ENCODE results near the gene MED26. TPM values are rescaled to one million over a fixed set of nuclear protein-coding genes. Genes with fewer than 3 reads are reported as not detected.

Gene MED26, protein sequence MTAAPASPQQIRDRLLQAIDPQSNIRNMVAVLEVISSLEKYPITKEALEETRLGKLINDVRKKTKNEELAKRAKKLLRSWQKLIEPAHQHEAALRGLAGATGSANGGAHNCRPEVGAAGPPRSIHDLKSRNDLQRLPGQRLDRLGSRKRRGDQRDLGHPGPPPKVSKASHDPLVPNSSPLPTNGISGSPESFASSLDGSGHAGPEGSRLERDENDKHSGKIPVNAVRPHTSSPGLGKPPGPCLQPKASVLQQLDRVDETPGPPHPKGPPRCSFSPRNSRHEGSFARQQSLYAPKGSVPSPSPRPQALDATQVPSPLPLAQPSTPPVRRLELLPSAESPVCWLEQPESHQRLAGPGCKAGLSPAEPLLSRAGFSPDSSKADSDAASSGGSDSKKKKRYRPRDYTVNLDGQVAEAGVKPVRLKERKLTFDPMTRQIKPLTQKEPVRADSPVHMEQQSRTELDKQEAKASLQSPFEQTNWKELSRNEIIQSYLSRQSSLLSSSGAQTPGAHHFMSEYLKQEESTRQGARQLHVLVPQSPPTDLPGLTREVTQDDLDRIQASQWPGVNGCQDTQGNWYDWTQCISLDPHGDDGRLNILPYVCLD
- 5.5 and 9.5 TPM in 2 replicates for total RNA-seq

DNA sequence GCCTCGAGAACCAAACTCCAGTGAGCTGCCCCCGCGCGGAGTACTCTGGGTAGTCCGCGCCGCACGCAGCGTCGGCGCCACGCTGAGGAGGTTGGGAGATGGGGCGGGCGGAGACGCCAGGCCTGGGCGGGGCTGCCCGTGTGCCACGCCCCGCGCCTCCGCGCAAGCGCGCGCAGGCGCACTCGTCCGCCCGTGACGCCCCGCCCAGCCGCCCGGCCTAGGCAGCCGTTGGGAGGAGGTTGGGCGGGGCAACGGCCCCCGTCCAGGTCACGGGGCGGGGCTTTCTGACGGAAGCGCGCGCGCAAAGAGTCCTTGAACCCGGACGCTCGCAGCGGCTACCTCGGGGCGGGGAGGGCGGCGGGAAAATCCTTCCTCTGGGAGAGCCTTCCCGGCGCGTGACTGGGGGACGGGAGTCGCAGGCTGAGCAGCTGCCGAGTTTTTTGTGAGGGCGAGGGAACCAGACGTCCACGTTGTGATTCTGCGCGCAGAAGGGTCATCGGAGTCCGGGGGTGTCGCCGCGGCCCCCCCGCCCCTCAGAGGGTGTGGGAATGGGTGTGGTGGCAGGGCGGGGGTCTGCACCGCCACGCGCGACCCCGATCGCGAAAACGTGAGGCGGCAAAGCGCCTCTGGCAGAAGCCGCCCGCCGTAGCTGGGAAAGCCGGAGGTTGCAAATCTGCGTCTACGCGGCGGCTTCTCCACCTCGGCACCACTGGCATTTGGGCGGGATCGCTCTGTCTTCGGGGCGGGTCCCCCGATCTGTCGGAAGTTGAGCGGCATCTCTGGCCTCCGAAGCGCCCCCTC lies at the start of gene MED26:
TSS of gene MED26 (minus strand) at position 22 of the 801 bp plus-strand sequence. CDS start 261 bp downstream, outside the sequence.

DNA sequence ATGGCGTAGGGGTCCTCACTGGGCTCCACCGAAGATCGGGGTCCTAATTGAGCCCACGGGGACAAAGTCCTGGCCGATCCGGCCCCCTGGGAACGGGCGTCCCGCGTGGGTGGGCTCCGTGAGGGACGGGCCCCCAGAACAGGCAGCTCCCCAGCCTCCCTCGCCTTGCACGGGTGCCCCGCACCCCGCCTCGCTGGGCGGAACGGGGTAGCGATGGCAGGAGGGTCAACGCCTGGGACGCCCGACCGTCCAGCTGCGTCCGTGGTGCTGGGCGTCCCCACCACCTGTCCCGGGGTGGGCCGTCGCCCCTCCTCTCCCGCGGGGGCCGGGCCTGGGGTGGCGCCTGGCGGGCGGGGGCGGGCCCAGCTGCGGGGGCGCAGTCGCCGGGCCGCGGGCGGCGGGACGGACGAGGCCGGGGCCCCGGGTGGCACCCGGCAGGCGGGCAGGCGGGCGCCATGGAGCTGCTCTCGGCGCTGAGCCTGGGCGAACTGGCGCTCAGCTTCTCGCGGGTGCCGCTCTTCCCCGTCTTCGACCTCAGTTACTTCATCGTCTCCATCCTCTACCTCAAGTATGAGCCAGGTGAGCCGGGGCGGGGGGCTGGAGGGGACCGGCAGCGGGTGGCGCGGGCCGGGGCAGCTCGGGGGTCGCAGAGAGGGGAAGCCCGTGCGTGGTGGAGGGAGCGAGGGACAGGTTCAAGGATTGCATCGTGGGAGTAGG lies 32.9 kb upstream of the MED26 start, which contains the start of gene TMEM38A:
TSS of gene TMEM38A (plus strand) at position 377 of the 717 bp plus-strand sequence. CDS start at position 456, 79 bp downstream.

DNA sequence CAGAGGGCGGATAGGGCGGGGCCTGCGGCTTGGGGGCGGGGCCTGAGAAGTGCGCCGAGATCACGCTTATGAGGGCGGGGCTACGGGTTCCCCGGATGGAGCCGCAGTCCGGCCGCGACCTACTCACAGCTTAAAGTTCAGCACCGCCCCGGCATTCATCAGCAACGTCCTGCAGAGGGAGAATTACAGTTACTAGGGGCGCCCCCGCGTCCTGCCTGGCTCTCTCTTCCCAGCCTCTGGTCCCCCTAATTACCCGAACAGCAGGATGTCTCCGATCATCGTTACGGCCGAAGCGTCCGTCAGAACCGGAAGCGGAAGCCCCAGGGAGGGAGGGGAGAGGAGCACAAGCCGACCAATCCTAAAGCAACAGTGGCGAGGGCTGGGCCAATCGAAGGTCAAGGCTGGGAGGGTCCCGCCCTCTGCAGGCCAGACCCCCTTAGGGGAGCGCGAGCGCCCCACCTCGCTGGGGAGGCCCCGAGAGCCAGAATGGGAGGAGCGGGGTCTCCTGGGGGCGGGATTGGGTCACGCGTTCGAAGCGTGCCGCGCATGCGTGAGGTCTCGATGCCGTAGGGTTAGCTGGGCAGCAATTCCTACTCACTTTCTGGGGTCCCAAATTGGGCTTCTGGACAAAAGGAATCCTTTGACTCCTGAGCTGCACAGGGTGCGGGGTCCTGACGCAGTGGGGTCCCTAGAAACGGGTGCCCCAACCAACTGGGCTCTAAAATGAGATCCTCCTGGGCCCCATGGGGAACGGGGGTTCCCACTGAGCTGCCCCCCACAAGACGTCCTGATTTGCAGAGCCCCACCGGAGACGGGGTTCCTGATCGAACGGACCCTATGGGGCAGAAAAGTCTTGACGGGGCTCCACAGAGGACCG lies 32.1 kb upstream of the MED26 start, which contains the start of gene SMIM7:
TSS of gene SMIM7 (minus strand) at position 313 of the 877 bp plus-strand sequence. CDS start at position 279, 34 bp downstream.

DNA sequence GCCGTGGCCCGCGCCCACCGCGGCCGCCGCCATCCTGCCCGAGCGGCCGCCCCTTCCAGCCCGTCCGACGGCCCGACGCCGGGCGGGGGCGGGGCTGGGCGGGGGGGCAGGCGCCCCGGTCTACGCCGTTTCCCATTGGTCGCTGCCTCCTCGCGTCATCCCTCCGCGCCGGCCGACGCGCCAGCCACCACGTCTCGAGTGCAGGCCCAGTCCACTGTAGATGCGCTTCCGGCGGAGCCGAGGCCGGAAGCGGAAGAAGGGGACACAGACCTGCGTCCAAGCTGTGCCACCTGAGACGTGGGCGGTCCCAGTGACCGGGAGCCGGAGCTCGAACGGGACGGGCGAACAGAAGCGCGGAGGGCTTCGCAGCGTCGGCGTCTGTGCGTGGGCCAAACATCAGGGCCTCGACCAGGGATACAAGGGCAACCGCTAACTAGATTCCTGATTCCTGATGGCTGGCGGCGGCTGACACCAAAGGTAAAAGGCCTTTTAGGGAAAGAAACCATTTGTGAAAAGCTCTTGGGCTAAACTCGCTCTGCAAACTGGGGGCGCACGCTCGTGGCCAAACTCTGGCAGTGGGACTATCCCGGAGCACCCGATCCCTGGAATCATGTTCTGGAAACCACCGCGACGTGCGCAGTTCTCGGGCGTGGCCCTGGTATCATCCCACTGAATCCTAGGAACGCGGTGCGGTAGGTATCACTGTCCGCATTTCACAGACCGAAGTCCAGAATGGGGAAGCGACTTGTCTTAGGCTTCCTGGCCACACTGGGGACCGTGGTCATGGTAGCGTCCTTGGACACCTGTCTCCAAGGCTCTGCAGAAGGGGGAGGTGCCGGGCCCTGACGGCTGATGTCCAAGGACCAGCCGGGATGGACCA lies 55.4 kb downstream of the MED26 start, which contains the start of gene SLC35E1:
TSS of gene SLC35E1 (minus strand) at position 84 of the 880 bp plus-strand sequence. CDS start at position 33, 51 bp downstream.

DNA sequence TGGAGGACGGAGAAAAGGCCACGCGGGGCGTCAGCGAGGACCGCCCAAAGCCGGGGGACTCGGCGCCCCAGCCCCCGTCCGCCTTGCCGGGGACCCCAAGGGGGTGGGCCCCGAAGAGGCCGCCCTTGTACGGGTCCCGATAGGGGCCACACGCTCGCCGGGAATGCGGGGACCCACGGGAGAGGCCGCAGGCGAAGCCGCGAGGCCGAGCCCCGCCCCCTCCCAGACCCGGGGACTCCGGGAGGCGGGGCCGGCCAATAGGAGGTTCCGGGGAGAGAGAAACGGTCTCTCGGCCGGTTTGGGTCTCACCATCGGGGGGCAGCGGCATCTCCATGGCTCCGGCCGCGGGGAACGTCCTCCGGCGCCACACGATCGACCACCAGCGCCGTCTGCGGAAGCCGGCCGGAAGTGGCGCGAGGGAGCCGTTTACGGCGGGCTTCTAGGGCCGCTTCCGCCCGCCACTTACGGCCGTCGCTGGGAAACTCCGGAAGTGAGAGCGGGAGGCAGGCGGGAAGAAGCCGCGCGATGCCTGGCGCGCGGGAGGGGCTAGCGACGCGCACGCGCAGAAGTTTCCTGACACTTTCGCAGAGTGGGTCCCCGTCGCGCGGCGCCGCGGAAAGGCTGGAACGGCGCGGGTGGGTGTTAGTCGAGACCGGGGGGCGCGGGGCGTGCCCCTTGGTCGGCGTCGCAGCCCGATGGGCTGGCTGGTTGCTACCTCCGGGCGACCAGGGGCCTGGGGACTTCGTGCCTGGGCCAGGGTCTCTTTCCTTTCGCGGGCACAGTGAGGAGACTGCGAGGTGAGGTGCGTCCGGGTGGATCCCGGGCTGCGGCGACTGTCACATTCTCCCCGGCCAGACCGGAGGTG lies 85.7 kb downstream of the MED26 start, which contains the start of gene CHERP:
TSS of gene CHERP (minus strand) at position 393 of the 865 bp plus-strand sequence. CDS start at position 334, 59 bp downstream.

Other genes starting within 250 kb of the MED26 start
- 14.5 and 19.3 TPM in 2 replicates for gene EPS15L1, start 156.2 kb downstream of the MED26 start, total RNA-seq
- gene CALR3, start 132.0 kb downstream of the MED26 start, total RNA-seq, result not detected in 2 replicates
- 3.3 and 6.3 TPM in 2 replicates for gene C19orf44, start 131.8 kb downstream of the MED26 start, total RNA-seq
- 11.7 and 12.3 TPM in 2 replicates for gene CHERP, start 85.8 kb downstream of the MED26 start, total RNA-seq
- 32.4 and 53.2 TPM in 2 replicates for gene SLC35E1, start 55.8 kb downstream of the MED26 start, total RNA-seq
- 47.9 and 62.2 TPM in 2 replicates for gene SMIM7, start 31.9 kb upstream of the MED26 start, total RNA-seq
- 0.65 and 3.3 TPM in 2 replicates for gene TMEM38A, start 32.9 kb upstream of the MED26 start, total RNA-seq
- not detected in 2 replicates for gene NWD1, start 91.6 kb upstream of the MED26 start, total RNA-seq
- 30.6 and 33.7 TPM in 2 replicates for gene SIN3B, start 201.2 kb upstream of the MED26 start, total RNA-seq